Uterus (tissue), 4 donors: ENCODE data around the gene TXNRD2. TPM values are rescaled to one million over a fixed set of nuclear protein-coding genes. Genes with fewer than 3 reads are reported as not detected.

ENCODE experiments used
- DNase-seq, 2 donors: peaks; one replicate each; pipeline ENCODE4 v3.0.0-alpha.2; 2019 to 2020
- H3K27ac ChIP-seq, 2 donors: fragments of 200-600 bp; sonication (generic); 1 replicate in 1 of 2; 2 replicates in 1 of 2; pipeline ENCODE4 v1.5.1; 2016 to 2018
- H3K27me3 ChIP-seq, 2 donors: fragments of 200-600 bp; sonication (generic); one replicate each; pipeline ENCODE4 v1.5.1; 2018 to 2019; ENCODE audit warnings: control low read depth in 1 of 2
- H3K36me3 ChIP-seq, 2 donors: fragments of 200-600 bp; sonication (generic); one replicate each; pipeline ENCODE4 v1.5.1; 2019; ENCODE audit warnings: control low read depth in 1 of 2
- H3K4me1 ChIP-seq, 2 donors: fragments of 200-600 bp; sonication (generic); one replicate each; pipeline ENCODE4 v1.5.1; 2018 to 2019; ENCODE audit warnings: control low read depth in 1 of 2
- H3K4me3 ChIP-seq, 2 donors: fragments of 200-600 bp; sonication (generic); 1 replicate in 1 of 2; 2 replicates in 1 of 2; pipeline ENCODE4 v1.5.1; 2018 to 2019; ENCODE audit warnings: mild to moderate bottlenecking in 1 of 2
- H3K9me3 ChIP-seq, 2 donors: fragments of 200-600 bp; sonication (generic); one replicate each; pipeline ENCODE4 v1.5.1; 2019; ENCODE audit warnings: control low read depth in 1 of 2
- POLR2A ChIP-seq, 2 donors: fragments of 450-650 bp; IDR thresholded peaks; one replicate each; pipeline ENCODE4 v1.6.1; 2016; ENCODE audit warnings: antibody characterized with exemption in 2 of 2, mild to moderate bottlenecking in 1 of 2, moderate library complexity in 1 of 2
- intact Hi-C: fragments of 100-400 bp; cut with DNase I; formaldehyde crosslinking; loops from one replicate; pipeline ENCODE4 v1.15.1; 2023; ENCODE audit warnings: low total_unique reads
- total RNA-seq, 4 donors: library from RNA; depleted of rRNA in 3 of 4; stranded (reverse); fragments of >200 nt in 3 of 4; gene quantifications; one replicate each; pipeline versions ENCODE4 v1.1.0 to v1.2.4, GENCODE V29; 2014 to 2023
- TF ChIP-seq, protein P1 (sequence below), 4 experiments: fragments of 200-600 bp in 2 of 4; fragments of 450-650 bp in 2 of 4; sonication (generic) in 2 of 4; IDR thresholded peaks; one replicate each; pipeline ENCODE4 v1.5.1; 2016 to 2019; ENCODE audit warnings: antibody characterized with exemption in 4 of 4, mild to moderate bottlenecking in 2 of 4, moderate library complexity in 1 of 4
- donor health status: DM: yes; HTN: yes; CAD: no.

TXNRD2 gene
- total RNA-seq, 4 donors from 2014 or later = 14.7 to 48.9 (median 25.6) TPM

DNA sequence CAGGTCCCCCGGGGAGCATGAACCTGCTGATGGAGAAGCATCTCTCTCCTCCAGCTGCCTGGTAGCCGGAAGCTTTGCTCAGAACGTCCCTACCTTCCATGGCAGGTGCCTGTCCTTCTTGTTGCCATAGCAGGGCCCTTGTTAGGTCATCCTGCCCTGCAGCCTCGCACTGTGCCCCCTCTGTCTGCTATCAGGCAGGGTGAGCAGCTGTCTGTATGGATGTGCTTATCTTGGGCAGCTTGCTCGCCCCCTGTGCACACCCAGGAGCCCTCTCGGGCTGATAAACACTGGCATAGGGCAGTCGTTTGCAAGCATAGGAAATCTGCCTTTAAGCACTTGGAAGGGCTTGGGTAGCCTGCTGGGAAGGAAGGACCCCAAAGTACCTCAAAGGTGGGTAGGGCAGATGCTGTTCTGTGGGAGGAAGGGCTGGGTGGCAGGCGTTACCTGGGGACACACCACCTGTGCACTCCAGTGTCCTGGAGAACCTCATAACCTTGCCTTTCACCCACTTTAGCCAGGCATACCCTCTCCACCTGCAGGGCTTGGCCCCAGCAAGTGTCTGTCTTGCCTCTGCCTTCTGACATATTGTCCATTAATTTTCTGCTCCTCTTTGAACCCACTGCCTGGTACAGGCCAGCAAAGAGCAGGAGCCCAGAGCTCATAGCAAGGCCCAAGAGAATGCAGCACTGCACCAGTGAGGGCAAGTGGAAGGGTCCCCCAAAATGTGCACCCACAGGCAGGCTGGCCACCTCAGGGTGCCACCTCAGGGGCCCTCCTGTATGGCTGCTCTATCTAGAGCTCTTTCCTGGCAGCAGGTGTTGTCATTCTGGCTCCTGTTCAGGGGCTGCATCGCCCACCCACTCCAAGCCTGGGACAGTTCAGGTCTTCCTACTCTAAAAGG lies 8.0 kb downstream of the TXNRD2 start:
- Histone ChIP-seq H3K36me3 (no peaks in the 10 kb centered on the region), H3K4me1 (no peaks in the 10 kb centered on the region), H3K9me3 (no peaks in the 10 kb centered on the region), H3K27me3 (no peaks in the 10 kb centered on the region), H3K27ac (no peak overlapping the region), H3K4me3 (no peak overlapping the region)
- no peak for DNase-seq
- intact Hi-C loops = no loop called here
- no peak for TF ChIP-seq POLR2A (IDR thresholded peaks at IDR 0.05)

DNA sequence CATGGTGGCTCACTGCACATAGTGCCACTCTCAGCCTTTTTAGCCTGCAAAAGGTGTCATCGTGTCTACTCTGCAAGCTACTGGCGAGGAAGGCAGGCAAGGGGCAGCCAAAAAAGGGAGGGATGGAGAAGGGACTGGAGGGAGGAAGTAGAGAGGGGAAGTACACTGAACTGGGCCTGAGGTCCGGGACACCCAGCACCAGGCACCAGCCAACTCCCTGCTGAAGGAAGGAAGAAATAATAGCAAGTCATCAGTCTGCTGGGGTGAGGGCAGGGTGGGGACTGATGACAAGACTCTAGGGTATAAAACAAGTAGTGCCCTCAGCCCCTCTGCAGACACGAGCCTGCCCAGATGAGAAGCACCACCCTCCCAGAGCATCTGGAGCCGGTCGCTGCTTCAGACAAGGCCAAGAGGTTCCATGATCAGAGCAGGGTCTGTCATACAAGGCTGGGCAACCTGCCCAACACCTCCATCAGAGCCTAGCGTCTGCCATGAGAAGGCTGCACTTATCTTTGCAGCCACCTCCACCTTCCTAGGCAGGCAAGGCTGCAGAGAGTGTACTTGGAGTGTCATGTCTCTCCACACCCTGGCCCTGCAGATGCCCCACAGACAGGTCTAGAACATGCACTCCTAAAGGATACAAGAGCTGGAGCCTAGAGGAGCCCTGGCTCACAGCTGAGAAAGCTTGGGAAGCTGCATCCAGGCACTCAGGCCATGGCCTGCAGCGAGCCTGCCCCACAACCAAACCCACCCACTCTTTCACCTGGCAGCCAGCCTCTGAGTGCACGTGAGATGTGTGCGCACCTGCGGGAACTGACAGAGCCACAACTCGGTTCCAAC lies 9.0 kb downstream of the TXNRD2 start:
- DNase-seq = no peak
- TF ChIP-seq POLR2A (IDR thresholded peaks at IDR 0.05) = no peak
- TF ChIP-seq, protein P1, sequence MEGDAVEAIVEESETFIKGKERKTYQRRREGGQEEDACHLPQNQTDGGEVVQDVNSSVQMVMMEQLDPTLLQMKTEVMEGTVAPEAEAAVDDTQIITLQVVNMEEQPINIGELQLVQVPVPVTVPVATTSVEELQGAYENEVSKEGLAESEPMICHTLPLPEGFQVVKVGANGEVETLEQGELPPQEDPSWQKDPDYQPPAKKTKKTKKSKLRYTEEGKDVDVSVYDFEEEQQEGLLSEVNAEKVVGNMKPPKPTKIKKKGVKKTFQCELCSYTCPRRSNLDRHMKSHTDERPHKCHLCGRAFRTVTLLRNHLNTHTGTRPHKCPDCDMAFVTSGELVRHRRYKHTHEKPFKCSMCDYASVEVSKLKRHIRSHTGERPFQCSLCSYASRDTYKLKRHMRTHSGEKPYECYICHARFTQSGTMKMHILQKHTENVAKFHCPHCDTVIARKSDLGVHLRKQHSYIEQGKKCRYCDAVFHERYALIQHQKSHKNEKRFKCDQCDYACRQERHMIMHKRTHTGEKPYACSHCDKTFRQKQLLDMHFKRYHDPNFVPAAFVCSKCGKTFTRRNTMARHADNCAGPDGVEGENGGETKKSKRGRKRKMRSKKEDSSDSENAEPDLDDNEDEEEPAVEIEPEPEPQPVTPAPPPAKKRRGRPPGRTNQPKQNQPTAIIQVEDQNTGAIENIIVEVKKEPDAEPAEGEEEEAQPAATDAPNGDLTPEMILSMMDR (IDR thresholded peaks at IDR 0.05) = no peak
- intact Hi-C loops = no loop called here
- Histone ChIP-seq H3K9me3 (no peaks in the 10 kb centered on the region), H3K27ac (no peak overlapping the region), H3K4me3 (no peak overlapping the region), H3K36me3 (no peaks in the 10 kb centered on the region), H3K27me3 (no peaks in the 10 kb centered on the region), H3K4me1 (no peaks in the 10 kb centered on the region)

DNA sequence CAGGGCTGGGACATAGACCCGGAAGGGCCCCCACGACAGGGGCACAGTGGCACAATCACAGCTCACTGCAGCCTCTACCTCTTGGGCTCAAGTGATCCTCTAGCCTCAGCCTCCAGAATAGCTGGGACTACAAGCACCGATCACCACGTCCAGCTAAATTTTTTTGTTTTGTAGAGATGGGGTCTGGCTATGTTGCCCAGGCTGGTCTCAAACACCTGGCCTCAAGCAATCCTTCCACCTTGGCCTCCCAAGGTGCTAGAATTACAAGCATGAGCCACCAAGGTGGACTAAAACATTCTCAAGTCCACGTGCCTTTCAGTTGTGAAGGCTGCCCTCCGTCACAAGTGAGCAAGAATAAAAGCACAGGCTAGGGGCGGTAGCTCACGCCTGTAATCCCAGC lies 10.1 kb downstream of the TXNRD2 start:
- H3K27ac ChIP-seq = no peak overlapping the region
- no peaks in the 10 kb centered on the region for H3K4me1 ChIP-seq
- DNase-seq = no peak
- no peaks in the 10 kb centered on the region for H3K9me3 ChIP-seq
- H3K4me3 ChIP-seq = no peak overlapping the region
- intact Hi-C loops = no loop called here
- TF ChIP-seq POLR2A (IDR thresholded peaks at IDR 0.05) = no peak
- TF ChIP-seq, protein P1 (IDR thresholded peaks at IDR 0.05) = no peak
- no peaks in the 10 kb centered on the region for H3K36me3 ChIP-seq
- no peaks in the 10 kb centered on the region for H3K27me3 ChIP-seq

DNA sequence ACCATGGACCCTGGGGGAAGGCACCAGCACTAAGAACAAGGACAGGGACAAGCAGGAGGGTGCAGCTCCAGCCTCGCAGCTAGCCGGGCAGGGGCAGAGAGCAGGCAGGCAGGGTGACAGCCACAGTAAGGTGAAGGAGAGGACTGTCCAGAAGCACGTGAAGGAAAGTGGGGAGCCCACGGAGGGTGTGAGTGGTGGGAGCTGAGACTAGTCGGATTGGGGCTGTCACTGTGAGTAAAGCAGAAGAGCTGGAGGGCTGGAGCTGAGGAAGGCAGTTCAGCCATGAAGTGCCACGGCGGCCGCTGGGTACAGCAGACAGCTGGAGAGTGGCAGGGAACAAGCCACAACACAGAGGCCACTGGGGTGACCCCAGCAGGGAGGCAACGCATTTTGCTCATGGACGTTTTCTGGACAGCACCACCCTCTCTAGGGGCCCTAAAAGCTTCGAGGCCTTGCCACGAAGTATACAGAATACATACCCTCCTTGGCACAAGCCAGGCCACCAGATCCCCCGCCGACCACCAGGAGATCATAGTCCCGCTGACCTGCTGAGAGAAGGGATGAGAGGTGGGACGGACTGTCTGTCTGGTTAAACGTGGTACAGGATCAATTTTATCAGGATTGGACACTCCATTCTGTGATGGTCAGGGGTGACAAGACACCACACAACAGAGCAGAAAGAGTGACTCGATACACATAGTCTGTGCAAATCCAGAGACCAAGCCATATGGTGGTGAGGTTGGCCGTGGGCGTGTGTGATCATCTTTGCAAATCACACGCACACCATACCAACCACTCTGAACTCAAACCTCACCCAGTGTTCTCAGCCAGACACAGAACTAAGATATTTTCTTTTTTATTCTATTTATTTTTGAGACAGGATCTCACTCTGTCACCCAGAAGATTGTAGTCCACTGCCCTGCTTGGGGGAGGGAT lies 10.8 kb downstream of the TXNRD2 start:
- Histone ChIP-seq H3K36me3 (no peaks in the 10 kb centered on the region), H3K4me3 (no peak overlapping the region), H3K9me3 (no peaks in the 10 kb centered on the region), H3K27ac (no peak overlapping the region), H3K27me3 (no peaks in the 10 kb centered on the region), H3K4me1 (no peaks in the 10 kb centered on the region)
- intact Hi-C loops = no loop called here
- no peak for TF ChIP-seq POLR2A (IDR thresholded peaks at IDR 0.05)
- TF ChIP-seq, protein P1 (IDR thresholded peaks at IDR 0.05) = no peak
- DNase-seq = no peak
